Ectodermal cell (in vitro differentiated cells): ENCODE data around the gene TPH1.
A peak's percentile ranks its signal among the peaks of the same experiment; 100 is the strongest.

ENCODE experiments used
- H3K27ac ChIP-seq: 2 replicates; pipeline ENCODE4 v1.7.0; 2013; ENCODE audit warnings: mild to moderate bottlenecking, low read depth, low read length; ENCODE audit not compliant: insufficient read depth, poor library complexity, severe bottlenecking
- H3K27me3 ChIP-seq: 2 replicates; pipeline ENCODE4 v1.7.0; 2013; ENCODE audit warnings: mild to moderate bottlenecking, low read length; ENCODE audit not compliant: insufficient read depth, control insufficient read depth, poor library complexity, severe bottlenecking
- H3K36me3 ChIP-seq: one replicate; pipeline ENCODE4 v1.7.0; 2013; ENCODE audit warnings: low read length; ENCODE audit not compliant: control insufficient read depth, insufficient read depth
- H3K4me1 ChIP-seq: one replicate; pipeline ENCODE4 v1.7.0; 2013; ENCODE audit warnings: low read length; ENCODE audit not compliant: control insufficient read depth, insufficient read depth
- H3K4me3 ChIP-seq: 2 replicates; pipeline ENCODE4 v1.7.0; 2013; ENCODE audit warnings: low read depth, low read length, control low read depth; ENCODE audit not compliant: insufficient read depth
- H3K9me3 ChIP-seq: 2 replicates; pipeline ENCODE4 v1.7.0; 2013; ENCODE audit warnings: mild to moderate bottlenecking, low read length, moderate library complexity; ENCODE audit not compliant: control insufficient read depth
- WGBS, 2 experiments: methylation state at CpG; one replicate each; pipeline ENCODE4 v1.1.7; 2013; ENCODE audit warnings: missing lambda C conversion rate in 2 of 2; 5-methylcytosine and 5-hydroxymethylcytosine counted together

Gene TPH1

GRCh38 chr11:18036456-18036855, 9.6 kb downstream of the TPH1 start:
- Histone ChIP-seq H3K9me3 (no peaks in the 10 kb centered on the region), H3K27ac (no peak overlapping the region), H3K36me3 (no peaks in the 10 kb centered on the region), H3K4me3 (no peak overlapping the region), H3K4me1 (no peaks in the 10 kb centered on the region), H3K27me3 (no peaks in the 10 kb centered on the region)

- H3K9me3 ChIP-seq, result no peaks in the 10 kb centered on the region
- H3K4me3 ChIP-seq, result no peak overlapping the region
- H3K4me1 ChIP-seq, result no peaks in the 10 kb centered on the region
- H3K27me3 ChIP-seq, result no peaks in the 10 kb centered on the region
- H3K27ac ChIP-seq, result no peak overlapping the region
- 81 to 88% methylated on average over 2 of the region's 2 CpGs for WGBS, 2 experiments
- H3K36me3 ChIP-seq, result no peaks in the 10 kb centered on the region
Observed at GRCh38 chr11:18027475-18027874, 18.6 kb downstream of the TPH1 start.

GRCh38 chr11:18022419-18022818, 23.6 kb downstream of the TPH1 start:
- no peaks in the 10 kb centered on the region for H3K36me3 ChIP-seq
- no peaks in the 10 kb centered on the region for H3K27me3 ChIP-seq

GRCh38 chr11:18019650-18020049, 26.4 kb downstream of the TPH1 start:
- H3K4me3 ChIP-seq, result no peak overlapping the region
- H3K27me3 ChIP-seq, result peaks cover 11% of the 10 kb centered on the region
- H3K4me1 ChIP-seq, result no peaks in the 10 kb centered on the region
- H3K27ac ChIP-seq, result no peak overlapping the region
- H3K36me3 ChIP-seq, result no peaks in the 10 kb centered on the region
- H3K9me3 ChIP-seq, result no peaks in the 10 kb centered on the region

More at GRCh38 chr11:18022419-18022818, 23.6 kb downstream of the TPH1 start:
- H3K27ac ChIP-seq, result no peak overlapping the region
- no peaks in the 10 kb centered on the region for H3K4me1 ChIP-seq
- H3K4me3 ChIP-seq, result no peak overlapping the region
- 92 to 100% methylated on average over 1 of the region's 1 CpG for WGBS, 2 experiments
- no peaks in the 10 kb centered on the region for H3K9me3 ChIP-seq

GRCh38 chr11:18016789-18017188, 29.3 kb downstream of the TPH1 start:
- WGBS, 2 experiments, result 90 to 92% methylated on average over 2 of the region's 2 CpGs
- H3K4me3 ChIP-seq, result no peak overlapping the region
- no peaks in the 10 kb centered on the region for H3K9me3 ChIP-seq
- H3K4me1 ChIP-seq, result peaks cover 6% of the 10 kb centered on the region
- H3K36me3 ChIP-seq, result no peaks in the 10 kb centered on the region
- peaks cover 25% of the 10 kb centered on the region for H3K27me3 ChIP-seq
- no peak overlapping the region for H3K27ac ChIP-seq

GRCh38 chr11:18014876-18015275, 31.2 kb downstream of the TPH1 start:
- Histone ChIP-seq H3K9me3 (no peaks in the 10 kb centered on the region), H3K27me3 (peaks cover 25% of the 10 kb centered on the region), H3K4me1 (peaks cover 8% of the 10 kb centered on the region)

GRCh38 chr11:18013790-18014507, 32.1 kb downstream of the TPH1 start:
- Histone ChIP-seq H3K27me3 (peaks cover 25% of the 10 kb centered on the region), H3K9me3 (no peaks in the 10 kb centered on the region), H3K27ac (no peak overlapping the region), H3K4me3 (peak overlapping the region; percentile 73), H3K36me3 (no peaks in the 10 kb centered on the region), H3K4me1 (peaks cover 8% of the 10 kb centered on the region)
- 24 to 30% methylated on average over 9 to 11 of the region's 11 CpGs for WGBS, 2 experiments

More at GRCh38 chr11:18014876-18015275, 31.2 kb downstream of the TPH1 start:
- Histone ChIP-seq H3K36me3 (no peaks in the 10 kb centered on the region), H3K27ac (no peak overlapping the region), H3K4me3 (no peak overlapping the region)

- Histone ChIP-seq H3K27ac (peak within 1 kb of the TSS; percentile 21), H3K36me3 (no peaks in the 10 kb centered on the region), H3K4me3 (peak within 1 kb of the TSS; percentile 73), H3K9me3 (no peaks in the 10 kb centered on the region), H3K27me3 (peaks cover 25% of the 10 kb centered on the region), H3K4me1 (peaks cover 8% of the 10 kb centered on the region)
- 0% methylated on average over 93 of the region's 93 CpGs for WGBS, 2 experiments
Observed at GRCh38 chr11:18012906-18013781, 32.9 kb downstream of the TPH1 start, which contains the start of gene SERGEF. Gene SERGEF (minus strand): TSS chr11:18013047. CDS start chr11:18013010, 37 bp downstream.

GRCh38 chr11:18012122-18012905, 33.8 kb downstream of the TPH1 start:
- peaks cover 25% of the 10 kb centered on the region for H3K27me3 ChIP-seq
- WGBS, 2 experiments, result 7% methylated on average over 46 of the region's 46 CpGs
- peak overlapping the region; percentile 73 for H3K4me3 ChIP-seq
- H3K36me3 ChIP-seq, result no peaks in the 10 kb centered on the region
- peaks cover 8% of the 10 kb centered on the region for H3K4me1 ChIP-seq
- H3K27ac ChIP-seq, result peak overlapping the region; percentile 21
- H3K9me3 ChIP-seq, result no peaks in the 10 kb centered on the region

- H3K27ac ChIP-seq, result no peak overlapping the region
- peaks cover 25% of the 10 kb centered on the region for H3K27me3 ChIP-seq
- peaks cover 8% of the 10 kb centered on the region for H3K4me1 ChIP-seq
- 78 to 85% methylated on average over 8 of the region's 8 CpGs for WGBS, 2 experiments
- H3K36me3 ChIP-seq, result no peaks in the 10 kb centered on the region
- no peaks in the 10 kb centered on the region for H3K9me3 ChIP-seq
- peak overlapping the region; percentile 73 for H3K4me3 ChIP-seq
Observed at GRCh38 chr11:18011633-18012032, 34.4 kb downstream of the TPH1 start.
